Astrocyte (in vitro differentiated cells and primary cell): ENCODE data around the gene PRRX2. TPM values are rescaled to one million over a fixed set of nuclear protein-coding genes. Genes with fewer than 3 reads are reported as not detected.

ENCODE experiments used
- DNase-seq: peaks from one replicate; pipeline ENCODE4 v3.0.0-alpha.2; 2010; ENCODE audit warnings: low read depth
- FAIRE-seq: peaks from 2 replicates; lab custom pipeline; 2011; peaks lifted over from hg19 to GRCh38; lab: Jason Lieb, UNC
- H2AFZ ChIP-seq: 2 replicates; pipeline ENCODE4 v1.6.0; 2012; ENCODE audit warnings: low read depth, low read length, inconsistent platforms
- H3K27ac ChIP-seq: 2 replicates; pipeline ENCODE4 v1.5.1; 2011; ENCODE audit warnings: low read depth, low read length, inconsistent platforms
- H3K27me3 ChIP-seq: 2 replicates; pipeline ENCODE4 v1.6.0; 2011; ENCODE audit warnings: low read length, inconsistent platforms; ENCODE audit not compliant: insufficient read depth
- H3K36me3 ChIP-seq: 2 replicates; pipeline ENCODE4 v1.5.1; 2011; ENCODE audit warnings: low read length, inconsistent platforms; ENCODE audit not compliant: insufficient read depth
- H3K4me1 ChIP-seq: 2 replicates; pipeline ENCODE4 v1.5.1; 2011; ENCODE audit warnings: low read length, inconsistent platforms; ENCODE audit not compliant: insufficient read depth
- H3K4me2 ChIP-seq: 2 replicates; pipeline ENCODE4 v1.6.0; 2012; ENCODE audit warnings: low read length, inconsistent platforms
- H3K4me3 ChIP-seq: 2 replicates; pipeline ENCODE4 v1.5.1; 2011; ENCODE audit warnings: low read depth, mild to moderate bottlenecking, low read length, inconsistent platforms; ENCODE audit not compliant: insufficient read depth
- H3K79me2 ChIP-seq: 2 replicates; pipeline ENCODE4 v1.6.0; 2012; ENCODE audit warnings: mild to moderate bottlenecking, low read length, inconsistent platforms; ENCODE audit not compliant: insufficient read depth
- H3K9ac ChIP-seq: 2 replicates; pipeline ENCODE4 v1.6.0; 2012; ENCODE audit warnings: mild to moderate bottlenecking, low read length, inconsistent platforms
- H3K9me3 ChIP-seq: 2 replicates; pipeline ENCODE4 v1.5.1; 2012; ENCODE audit warnings: low read depth, mild to moderate bottlenecking, low read length, inconsistent platforms; ENCODE audit not compliant: insufficient read depth
- H4K20me1 ChIP-seq: 2 replicates; pipeline ENCODE4 v1.6.0; 2012; ENCODE audit warnings: low read length, inconsistent platforms; ENCODE audit not compliant: insufficient read depth
- H3K27ac Mint-ChIP-seq: one replicate; pipeline ENCODE4 v1.8.0; 2021; ENCODE audit warnings: mild to moderate bottlenecking, mixed read lengths; ENCODE audit not compliant: unreplicated experiment
- H3K27me3 Mint-ChIP-seq: one replicate; pipeline ENCODE4 v1.8.0; 2021; ENCODE audit warnings: low read depth, mixed read lengths; ENCODE audit not compliant: unreplicated experiment
- H3K36me3 Mint-ChIP-seq: one replicate; pipeline ENCODE4 v1.8.0; 2021; ENCODE audit warnings: low read depth, mixed read lengths; ENCODE audit not compliant: unreplicated experiment
- H3K4me1 Mint-ChIP-seq: one replicate; pipeline ENCODE4 v1.8.0; 2021; ENCODE audit warnings: low read depth, mixed read lengths; ENCODE audit not compliant: unreplicated experiment
- H3K4me3 Mint-ChIP-seq: one replicate; pipeline ENCODE4 v1.8.0; 2021; ENCODE audit warnings: mild to moderate bottlenecking, moderate library complexity, mixed read lengths; ENCODE audit not compliant: unreplicated experiment
- H3K9me3 Mint-ChIP-seq: one replicate; pipeline ENCODE4 v1.8.0; 2021; ENCODE audit warnings: mild to moderate bottlenecking, mixed read lengths; ENCODE audit not compliant: unreplicated experiment
- EZH2 ChIP-seq: IDR thresholded peaks from 2 replicates; pipeline ENCODE4 v1.6.1; 2012; ENCODE audit warnings: mild to moderate bottlenecking, low read length, inconsistent platforms; ENCODE audit not compliant: insufficient read depth
- total RNA-seq: library from RNA; stranded (reverse); gene quantifications from 2 replicates; pipeline ENCODE4 v1.2.1, GENCODE V29; 2021
- TF ChIP-seq, protein P1 (sequence below): IDR thresholded peaks from 2 replicates; pipeline ENCODE4 v1.5.1; 2011; ENCODE audit warnings: low read depth, mild to moderate bottlenecking, inconsistent platforms, low read length, moderate library complexity; ENCODE audit not compliant: insufficient read depth

The PRRX2 gene
- total RNA-seq, 1 donor from 2014 or later = not detected

DNA sequence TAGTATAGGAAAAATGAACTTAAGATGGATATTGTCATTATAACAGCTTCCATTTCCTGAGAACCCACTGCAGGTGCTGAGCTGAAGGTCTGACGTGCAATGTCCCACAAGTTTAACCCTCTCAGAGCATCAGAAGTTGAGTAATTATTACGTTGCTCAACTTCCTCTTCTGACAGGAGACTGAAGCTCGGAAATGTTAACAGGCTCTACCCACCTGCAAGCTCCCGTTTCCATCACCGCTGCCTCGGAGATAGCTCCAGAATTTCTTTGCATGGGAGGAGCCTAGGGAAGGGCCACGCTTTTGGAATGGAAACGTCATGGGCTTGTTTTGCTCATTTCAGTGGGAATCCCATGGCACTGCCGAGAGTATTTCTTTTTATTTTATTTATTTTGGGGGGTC is 40.5 kb upstream of the PRRX2 start:
- Mint-ChIP-seq H3K36me3 (peaks cover 2% of the 10 kb centered on the region), H3K4me3 (no peak overlapping the region), H3K4me1 (peaks cover 28% of the 10 kb centered on the region), H3K27me3 (peaks cover 5% of the 10 kb centered on the region), H3K9me3 (no peaks in the 10 kb centered on the region), H3K27ac (no peak overlapping the region)
- TF ChIP-seq, protein P1, sequence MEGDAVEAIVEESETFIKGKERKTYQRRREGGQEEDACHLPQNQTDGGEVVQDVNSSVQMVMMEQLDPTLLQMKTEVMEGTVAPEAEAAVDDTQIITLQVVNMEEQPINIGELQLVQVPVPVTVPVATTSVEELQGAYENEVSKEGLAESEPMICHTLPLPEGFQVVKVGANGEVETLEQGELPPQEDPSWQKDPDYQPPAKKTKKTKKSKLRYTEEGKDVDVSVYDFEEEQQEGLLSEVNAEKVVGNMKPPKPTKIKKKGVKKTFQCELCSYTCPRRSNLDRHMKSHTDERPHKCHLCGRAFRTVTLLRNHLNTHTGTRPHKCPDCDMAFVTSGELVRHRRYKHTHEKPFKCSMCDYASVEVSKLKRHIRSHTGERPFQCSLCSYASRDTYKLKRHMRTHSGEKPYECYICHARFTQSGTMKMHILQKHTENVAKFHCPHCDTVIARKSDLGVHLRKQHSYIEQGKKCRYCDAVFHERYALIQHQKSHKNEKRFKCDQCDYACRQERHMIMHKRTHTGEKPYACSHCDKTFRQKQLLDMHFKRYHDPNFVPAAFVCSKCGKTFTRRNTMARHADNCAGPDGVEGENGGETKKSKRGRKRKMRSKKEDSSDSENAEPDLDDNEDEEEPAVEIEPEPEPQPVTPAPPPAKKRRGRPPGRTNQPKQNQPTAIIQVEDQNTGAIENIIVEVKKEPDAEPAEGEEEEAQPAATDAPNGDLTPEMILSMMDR = no peak
- TF ChIP-seq EZH2 = no peak
- Histone ChIP-seq H3K4me2 (no peak overlapping the region), H3K4me1 (peaks cover 37% of the 10 kb centered on the region), H2AFZ (no peak overlapping the region), H3K9ac (no peak overlapping the region), H4K20me1 (peaks cover 36% of the 10 kb centered on the region), H3K36me3 (no peaks in the 10 kb centered on the region), H3K4me3 (no peak overlapping the region), H3K27me3 (no peaks in the 10 kb centered on the region), H3K79me2 (peaks cover 41% of the 10 kb centered on the region), H3K27ac (no peak overlapping the region), H3K9me3 (no peaks in the 10 kb centered on the region)
- DNase-seq (no peak), FAIRE-seq (no peak)

DNA sequence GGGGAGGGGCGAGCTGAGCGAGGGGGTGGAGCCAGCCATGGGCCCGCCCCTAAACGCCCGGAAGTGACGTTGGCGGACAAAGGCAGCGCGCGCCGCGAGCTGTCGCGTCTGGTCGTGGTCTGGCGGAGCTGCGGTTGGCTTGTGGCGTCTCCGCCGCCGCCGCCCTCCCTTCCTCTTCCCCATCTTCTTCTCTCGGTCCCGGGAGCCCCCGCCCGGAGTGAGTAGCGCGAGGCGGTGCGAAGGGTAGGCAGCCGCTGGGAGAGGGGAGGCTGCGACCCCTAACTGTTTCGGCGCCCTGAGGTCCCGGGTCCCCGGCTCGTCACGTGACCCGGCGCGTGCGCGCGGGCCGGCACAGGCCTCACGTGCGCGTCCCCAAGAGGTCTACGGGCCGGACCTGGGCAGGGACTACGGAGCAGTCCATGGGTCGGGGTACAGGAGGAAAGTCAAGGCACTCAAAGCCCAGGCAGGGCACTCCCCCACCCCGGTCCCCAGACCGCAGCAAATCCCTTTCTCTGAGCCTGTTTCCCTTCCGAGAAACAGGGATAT is 39.3 kb upstream of the PRRX2 start, which contains the start of gene NTMT1:
Gene NTMT1, plus strand, starts transcription at position 85 of the 546 bp plus-strand sequence. CDS start 6,541 bp downstream, outside the sequence.
- H3K9me3 Mint-ChIP-seq = no peaks in the 10 kb centered on the region
- H3K4me1 Mint-ChIP-seq = peaks cover 37% of the 10 kb centered on the region
- H3K36me3 ChIP-seq = no peaks in the 10 kb centered on the region
- peaks cover 48% of the 10 kb centered on the region for H4K20me1 ChIP-seq
- H3K9ac ChIP-seq = peak within 1 kb of the TSS; percentile 93
- peak within 1 kb of the TSS; percentile 90 for H3K4me3 Mint-ChIP-seq
- peak; percentile 51 for DNase-seq
- peak within 1 kb of the TSS; percentile 54 for H2AFZ ChIP-seq
- H3K27ac ChIP-seq = peak within 1 kb of the TSS; percentile 97
- no peak for FAIRE-seq
- H3K79me2 ChIP-seq = peaks cover 53% of the 10 kb centered on the region
- H3K36me3 Mint-ChIP-seq = peaks cover 2% of the 10 kb centered on the region
- H3K9me3 ChIP-seq = no peaks in the 10 kb centered on the region
- peaks cover 4% of the 10 kb centered on the region for H3K27me3 Mint-ChIP-seq
- no peaks in the 10 kb centered on the region for H3K27me3 ChIP-seq
- H3K4me1 ChIP-seq = peaks cover 38% of the 10 kb centered on the region
- H3K4me3 ChIP-seq = peak within 1 kb of the TSS; percentile 79
- peak within 1 kb of the TSS; percentile 92 for H3K27ac Mint-ChIP-seq
- H3K4me2 ChIP-seq = peak within 1 kb of the TSS; percentile 97
- TF ChIP-seq, protein P1 = no peak
- TF ChIP-seq EZH2 = no peak
